KMS-11 (cell line): ENCODE data around the gene CITED1.

Experiments used
- H2AFZ ChIP-seq: fragments of 200-600 bp; sonication (generic); 2 replicates; pipeline ENCODE4 v1.6.1; 2016; ENCODE audit warnings: antibody characterized with exemption, mixed run types, low read depth
- H3K27ac ChIP-seq: fragments of 200-600 bp; sonication (generic); 2 replicates; pipeline ENCODE4 v1.6.1; 2016; ENCODE audit warnings: mild to moderate bottlenecking, mixed run types
- H3K27me3 ChIP-seq: fragments of 200-600 bp; sonication (generic); 2 replicates; pipeline ENCODE4 v1.6.1; 2017; ENCODE audit warnings: mild to moderate bottlenecking, low read depth, mixed run types, moderate library complexity; ENCODE audit not compliant: insufficient read depth
- H3K36me3 ChIP-seq: fragments of 200-600 bp; sonication (generic); 2 replicates; pipeline ENCODE4 v1.6.1; 2017; ENCODE audit warnings: mild to moderate bottlenecking, mixed run types; ENCODE audit not compliant: insufficient read depth
- H3K4me1 ChIP-seq: fragments of 200-600 bp; sonication (generic); 2 replicates; pipeline ENCODE4 v1.6.1; 2016; ENCODE audit warnings: mild to moderate bottlenecking, low read depth, mixed run types; ENCODE audit not compliant: poor library complexity, severe bottlenecking
- H3K4me2 ChIP-seq: fragments of 200-600 bp; sonication (generic); 2 replicates; pipeline ENCODE4 v1.7.0; 2016; ENCODE audit warnings: mild to moderate bottlenecking, mixed run types
- H3K4me3 ChIP-seq: fragments of 200-600 bp; sonication (generic); IDR thresholded peaks from 2 replicates; pipeline ENCODE4 v1.6.1; 2017; ENCODE audit warnings: low read depth, low read length, mixed read lengths; ENCODE audit not compliant: insufficient read depth
- H3K79me2 ChIP-seq: fragments of 200-600 bp; sonication (generic); 2 replicates; pipeline ENCODE4 v1.6.1; 2016; ENCODE audit warnings: low read depth, mixed run types; ENCODE audit not compliant: insufficient read depth
- H3K9ac ChIP-seq: fragments of 200-600 bp; sonication (generic); 2 replicates; pipeline ENCODE4 v1.6.1; 2016; ENCODE audit warnings: mild to moderate bottlenecking, mixed run types
- H4K20me1 ChIP-seq: fragments of 200-600 bp; sonication (generic); 2 replicates; pipeline ENCODE4 v1.6.1; 2016; ENCODE audit warnings: mild to moderate bottlenecking, mixed run types; ENCODE audit not compliant: insufficient read depth
- TF ChIP-seq, protein P1 (sequence below): fragments of 200-600 bp; sonication (generic); conservative IDR thresholded peaks from 2 replicates; pipeline ENCODE4 v1.6.1; 2017; ENCODE audit warnings: low read depth, mild to moderate bottlenecking, antibody characterized with exemption, low read length, moderate library complexity, mixed read lengths

The CITED1 gene

DNA sequence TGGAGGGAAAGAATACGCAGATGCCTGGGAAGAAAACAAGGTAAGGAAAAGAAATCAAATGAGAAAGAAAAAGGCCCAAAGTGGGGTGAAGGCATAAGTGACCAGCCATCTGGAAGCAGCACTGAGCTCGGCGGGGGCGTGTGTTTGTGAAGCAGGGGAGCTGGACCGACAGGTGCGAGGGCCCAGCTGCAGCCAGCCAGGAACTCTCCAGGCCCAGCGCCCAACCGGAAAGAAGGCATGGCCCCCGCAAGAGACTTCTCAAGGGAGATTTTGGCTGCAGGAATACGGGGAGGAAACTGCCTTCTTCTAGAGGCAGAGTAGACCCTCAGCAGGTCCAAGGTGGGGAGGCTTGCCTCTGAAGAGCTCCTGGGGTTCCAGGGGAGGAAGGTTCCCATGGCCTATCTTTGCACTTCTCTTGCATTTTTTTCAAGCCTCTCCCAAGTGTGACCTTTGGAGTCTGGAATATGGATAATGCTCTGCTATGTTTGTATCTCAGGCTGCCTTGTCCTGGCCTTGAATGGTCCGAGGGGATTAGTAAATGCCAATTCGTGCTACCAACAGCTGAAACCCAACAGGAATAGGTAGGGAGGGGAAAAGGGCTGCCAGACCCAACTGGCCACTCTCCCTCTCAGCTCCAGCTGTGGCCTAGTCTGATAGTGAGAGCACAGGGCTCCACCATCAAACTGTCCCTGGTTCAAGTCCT, 10.8 kb upstream of the CITED1 start:
- TF ChIP-seq, protein P1, sequence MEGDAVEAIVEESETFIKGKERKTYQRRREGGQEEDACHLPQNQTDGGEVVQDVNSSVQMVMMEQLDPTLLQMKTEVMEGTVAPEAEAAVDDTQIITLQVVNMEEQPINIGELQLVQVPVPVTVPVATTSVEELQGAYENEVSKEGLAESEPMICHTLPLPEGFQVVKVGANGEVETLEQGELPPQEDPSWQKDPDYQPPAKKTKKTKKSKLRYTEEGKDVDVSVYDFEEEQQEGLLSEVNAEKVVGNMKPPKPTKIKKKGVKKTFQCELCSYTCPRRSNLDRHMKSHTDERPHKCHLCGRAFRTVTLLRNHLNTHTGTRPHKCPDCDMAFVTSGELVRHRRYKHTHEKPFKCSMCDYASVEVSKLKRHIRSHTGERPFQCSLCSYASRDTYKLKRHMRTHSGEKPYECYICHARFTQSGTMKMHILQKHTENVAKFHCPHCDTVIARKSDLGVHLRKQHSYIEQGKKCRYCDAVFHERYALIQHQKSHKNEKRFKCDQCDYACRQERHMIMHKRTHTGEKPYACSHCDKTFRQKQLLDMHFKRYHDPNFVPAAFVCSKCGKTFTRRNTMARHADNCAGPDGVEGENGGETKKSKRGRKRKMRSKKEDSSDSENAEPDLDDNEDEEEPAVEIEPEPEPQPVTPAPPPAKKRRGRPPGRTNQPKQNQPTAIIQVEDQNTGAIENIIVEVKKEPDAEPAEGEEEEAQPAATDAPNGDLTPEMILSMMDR: no peak
- H3K4me2 ChIP-seq: no peak overlapping the region

DNA sequence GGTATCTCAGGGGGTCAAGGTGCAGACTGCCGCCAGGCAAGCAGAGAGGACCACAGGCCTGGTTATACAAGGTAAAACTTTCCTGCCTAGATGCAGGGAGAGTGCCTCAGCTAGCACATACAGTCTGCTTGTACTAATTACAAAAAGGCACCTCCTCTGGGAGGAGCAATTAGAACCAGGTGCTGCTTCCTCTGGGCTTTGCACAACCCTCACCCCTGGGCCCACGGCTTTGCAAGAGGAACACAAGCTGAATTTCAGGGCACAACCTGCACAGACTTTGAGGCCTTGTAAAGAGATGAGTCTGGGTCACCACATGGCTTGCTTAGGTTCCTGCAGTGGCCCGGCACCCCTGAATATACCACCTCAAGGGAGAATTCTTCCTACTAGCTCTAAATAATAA, 9.2 kb upstream of the CITED1 start:
- H3K27me3 ChIP-seq: no peaks in the 10 kb centered on the region
- no peaks in the 10 kb centered on the region for H3K36me3 ChIP-seq
- H4K20me1 ChIP-seq: no peaks in the 10 kb centered on the region
- no peak overlapping the region for H3K4me2 ChIP-seq
- H3K9ac ChIP-seq: no peak overlapping the region
- TF ChIP-seq, protein P1: no peak
- no peak overlapping the region for H2AFZ ChIP-seq
- no peak overlapping the region for H3K27ac ChIP-seq
- H3K79me2 ChIP-seq: no peaks in the 10 kb centered on the region
- no peak overlapping the region for H3K4me3 ChIP-seq
- no peaks in the 10 kb centered on the region for H3K4me1 ChIP-seq

More for the DNA sequence above, 10.8 kb upstream of the CITED1 start:
- H3K36me3 ChIP-seq: no peaks in the 10 kb centered on the region
- no peaks in the 10 kb centered on the region for H3K27me3 ChIP-seq
- no peaks in the 10 kb centered on the region for H3K4me1 ChIP-seq
- no peaks in the 10 kb centered on the region for H4K20me1 ChIP-seq
- H3K27ac ChIP-seq: no peak overlapping the region
- H3K79me2 ChIP-seq: no peaks in the 10 kb centered on the region
- no peak overlapping the region for H2AFZ ChIP-seq
- H3K9ac ChIP-seq: no peak overlapping the region
- H3K4me3 ChIP-seq: no peak overlapping the region

DNA sequence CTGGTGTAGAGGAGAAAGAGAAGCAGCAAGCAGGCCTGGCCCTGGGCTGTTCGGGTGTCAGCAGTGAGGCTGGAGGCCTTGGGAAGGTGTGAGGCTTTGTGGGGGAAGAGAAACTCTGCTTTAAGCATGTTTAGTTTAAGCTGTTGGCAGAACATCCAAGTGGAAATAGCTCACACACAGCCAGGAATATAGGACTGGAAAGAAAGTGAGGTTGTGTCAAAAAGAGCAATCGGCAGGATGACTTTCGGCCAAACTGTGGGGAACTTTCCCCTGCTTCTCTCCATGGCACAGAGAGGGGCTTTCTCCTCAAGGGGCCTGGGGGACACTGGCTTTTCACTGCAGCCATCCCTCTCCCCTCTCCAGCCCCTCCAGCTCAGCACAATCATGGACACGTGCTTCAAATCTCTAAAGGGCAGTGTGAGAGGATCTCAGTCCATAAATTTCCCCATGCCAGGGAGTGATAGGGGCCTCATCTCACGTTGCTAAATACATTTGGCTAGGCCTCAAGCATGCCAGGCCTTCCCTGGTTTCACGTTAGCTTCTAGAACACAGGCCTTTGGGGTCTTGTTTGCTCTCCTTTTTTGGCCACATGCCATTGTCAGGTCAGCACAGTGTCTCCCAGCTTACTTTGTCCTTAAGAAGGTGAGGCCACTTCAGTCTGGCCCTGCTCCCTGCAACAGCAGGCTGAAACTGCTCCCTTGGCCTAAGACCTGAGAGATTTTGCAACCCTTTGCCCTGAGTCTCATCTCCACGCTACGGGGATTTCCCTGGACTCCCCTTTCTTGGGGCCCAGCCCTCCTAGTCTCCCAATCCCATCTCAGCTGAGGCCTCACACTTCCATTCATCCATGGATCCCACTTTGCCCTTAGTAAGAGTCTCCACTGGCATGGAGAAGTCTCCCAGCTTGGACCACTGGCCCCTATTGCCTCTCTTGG, 8.3 kb upstream of the CITED1 start:
- Histone ChIP-seq H3K27ac (no peak overlapping the region), H4K20me1 (no peaks in the 10 kb centered on the region), H3K36me3 (no peaks in the 10 kb centered on the region), H3K9ac (no peak overlapping the region), H3K4me2 (no peak overlapping the region), H3K4me1 (no peaks in the 10 kb centered on the region), H3K4me3 (no peak overlapping the region), H3K27me3 (no peaks in the 10 kb centered on the region), H3K79me2 (no peaks in the 10 kb centered on the region), H2AFZ (no peak overlapping the region)
- TF ChIP-seq, protein P1: no peak

DNA sequence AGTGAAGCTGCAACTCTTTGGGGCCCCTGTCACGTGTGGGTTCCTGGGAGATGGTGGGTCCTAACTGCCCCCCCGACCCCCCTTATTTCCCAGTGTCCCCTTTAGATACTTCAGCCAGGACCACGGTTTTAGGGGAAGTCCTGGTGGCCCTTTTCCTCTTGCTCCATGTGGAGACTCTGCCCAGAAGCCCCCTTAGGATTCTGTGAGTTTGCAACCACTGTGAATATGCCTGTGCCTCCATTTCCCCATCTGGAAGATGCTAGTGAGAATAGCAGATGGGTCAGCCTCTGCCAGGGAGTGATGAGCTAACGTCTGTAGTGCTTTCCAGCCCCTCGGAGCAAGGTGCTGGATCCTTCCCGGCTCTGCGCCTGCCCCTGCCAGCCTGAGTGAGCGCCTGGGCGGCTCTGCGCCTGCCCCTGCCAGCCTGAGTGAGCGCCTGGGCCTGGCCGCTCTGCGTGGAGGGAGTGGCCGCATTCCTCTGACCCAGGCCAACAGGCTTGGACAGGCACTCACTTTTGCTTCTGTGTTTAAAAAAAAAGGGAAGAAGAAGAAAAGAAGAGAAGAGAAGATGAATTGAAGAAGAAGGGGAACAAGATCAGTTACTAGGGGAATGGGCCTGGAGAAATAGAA, 6.7 kb upstream of the CITED1 start:
- H4K20me1 ChIP-seq: no peaks in the 10 kb centered on the region
- H3K4me2 ChIP-seq: no peak overlapping the region
- no peaks in the 10 kb centered on the region for H3K4me1 ChIP-seq
- H3K4me3 ChIP-seq: no peak overlapping the region
- no peak overlapping the region for H3K27ac ChIP-seq
- no peaks in the 10 kb centered on the region for H3K36me3 ChIP-seq
- no peaks in the 10 kb centered on the region for H3K79me2 ChIP-seq
- no peak overlapping the region for H2AFZ ChIP-seq
- no peak overlapping the region for H3K9ac ChIP-seq
- no peaks in the 10 kb centered on the region; the same call in 1 of the 2 replicates for H3K27me3 ChIP-seq
- TF ChIP-seq, protein P1: no peak
